Measurements from ENCODE around the gene NOA1. TPM values are rescaled to one million over a fixed set of nuclear protein-coding genes. Genes with fewer than 3 reads are reported as not detected.

NOA1 gene
- total RNA-seq, 1 donor from 2014 or later: 14.5 TPM

DNA sequence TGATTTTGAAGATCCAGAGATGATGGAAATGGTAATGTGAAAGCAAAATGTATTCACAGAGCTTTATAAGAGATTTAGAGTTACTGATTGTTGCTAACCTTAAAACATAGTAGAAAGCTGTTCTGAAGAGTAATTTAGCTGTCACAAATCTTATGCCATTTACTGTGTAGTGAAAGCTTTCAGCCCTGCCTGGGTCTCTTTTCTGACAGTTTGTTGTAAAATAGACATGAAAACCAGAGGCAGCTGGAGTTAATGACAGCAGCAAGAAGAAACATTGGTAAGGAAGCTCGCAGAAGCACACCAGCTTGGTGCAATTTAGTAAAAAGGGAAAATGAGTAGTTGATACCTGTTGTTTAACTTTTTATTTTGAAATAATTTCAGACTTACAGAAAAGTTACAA, 22.3 kb upstream of the NOA1 start:
- no peaks in the 10 kb centered on the region for H3K9me3 Mint-ChIP-seq (ENCODE audit: low read depth)
- no peak for TF ChIP-seq CTCF (IDR thresholded peaks at IDR 0.05)
- no peak for DNase-seq (ENCODE audit: low spot score)
- H3K36me3 Mint-ChIP-seq (ENCODE audit: low read depth): peaks cover 42% of the 10 kb centered on the region
- H3K27ac Mint-ChIP-seq (ENCODE audit: unreplicated experiment): no peak overlapping the region
- H3K4me1 Mint-ChIP-seq (ENCODE audit: low read depth): peaks cover 3% of the 10 kb centered on the region
- H3K4me3 Mint-ChIP-seq (ENCODE audit: unreplicated experiment): no peak overlapping the region
- H3K27me3 Mint-ChIP-seq (ENCODE audit: low read depth): no peaks in the 10 kb centered on the region

DNA sequence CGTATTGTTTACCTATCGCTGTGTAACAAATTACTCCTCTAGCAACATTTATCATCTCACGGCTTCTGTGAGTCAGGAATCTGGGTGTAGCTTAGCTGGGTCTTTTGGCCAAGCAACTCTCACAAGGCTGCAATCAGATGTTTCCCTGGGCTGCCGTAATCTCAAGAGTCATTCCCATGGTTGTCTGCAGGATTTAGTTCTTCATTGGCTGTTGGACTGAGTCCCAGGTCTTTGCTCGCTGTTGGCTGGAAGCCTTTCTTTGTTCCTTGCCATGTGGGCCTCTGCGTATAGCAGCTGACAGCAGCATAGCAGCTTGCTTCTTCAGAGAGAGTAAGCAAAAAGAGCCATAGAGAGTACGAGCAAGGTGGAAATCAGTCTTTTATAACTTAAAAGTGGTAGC, 18.1 kb upstream of the NOA1 start:
- Mint-ChIP-seq H3K36me3 (ENCODE audit: low read depth) (peaks cover 37% of the 10 kb centered on the region), H3K9me3 (ENCODE audit: low read depth) (no peaks in the 10 kb centered on the region), H3K27me3 (ENCODE audit: low read depth) (no peaks in the 10 kb centered on the region), H3K4me1 (ENCODE audit: low read depth) (peaks cover 3% of the 10 kb centered on the region), H3K27ac (ENCODE audit: unreplicated experiment) (no peak overlapping the region), H3K4me3 (ENCODE audit: unreplicated experiment) (no peak overlapping the region)
- DNase-seq (ENCODE audit: low spot score): no peak
- no peak for TF ChIP-seq CTCF (IDR thresholded peaks at IDR 0.05)

DNA sequence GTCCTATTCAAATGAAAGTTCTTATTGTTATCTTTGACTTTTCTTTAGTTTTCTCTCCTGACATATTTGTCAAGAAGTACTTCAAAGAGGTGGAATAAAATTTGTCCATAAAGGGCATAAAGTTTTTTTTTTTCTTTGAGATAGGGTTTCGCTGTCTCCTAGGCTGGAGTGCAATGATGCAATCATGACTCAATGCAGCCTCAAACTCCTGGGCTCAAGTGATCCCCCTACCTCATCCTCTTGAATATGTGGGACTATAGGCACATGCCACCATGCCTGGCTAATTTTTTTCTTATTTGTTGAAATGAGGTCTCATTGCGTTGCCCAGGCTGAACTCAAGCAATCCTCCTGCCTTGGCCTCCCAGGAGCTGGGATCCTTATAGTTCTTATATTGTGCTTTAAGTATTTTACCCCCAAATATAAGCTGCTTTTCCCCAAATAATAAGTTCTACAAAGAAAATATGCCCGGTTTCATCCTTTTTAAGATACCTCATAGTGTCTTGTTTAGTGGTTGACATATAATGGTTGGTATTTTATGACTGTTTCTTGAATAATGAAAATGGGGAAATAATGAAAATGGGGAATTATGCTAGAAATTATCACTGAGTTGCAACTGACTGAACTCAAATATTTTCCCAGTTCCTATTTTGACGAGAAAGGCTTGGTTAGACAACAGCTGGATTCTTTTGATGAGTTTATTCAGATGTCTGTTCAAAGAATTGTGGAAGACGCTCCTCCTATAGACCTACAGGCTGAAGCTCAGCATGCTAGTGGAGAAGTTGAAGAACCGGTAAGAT, 12.9 kb upstream of the NOA1 start:
- no peak overlapping the region for H3K27ac Mint-ChIP-seq (ENCODE audit: unreplicated experiment)
- H3K9me3 Mint-ChIP-seq (ENCODE audit: low read depth): no peaks in the 10 kb centered on the region
- peaks cover 31% of the 10 kb centered on the region for H3K36me3 Mint-ChIP-seq (ENCODE audit: low read depth)
- H3K27me3 Mint-ChIP-seq (ENCODE audit: low read depth): no peaks in the 10 kb centered on the region
- H3K4me1 Mint-ChIP-seq (ENCODE audit: low read depth): peaks cover 10% of the 10 kb centered on the region
- H3K4me3 Mint-ChIP-seq (ENCODE audit: unreplicated experiment): no peak overlapping the region
- no peak for TF ChIP-seq CTCF (IDR thresholded peaks at IDR 0.05)
- DNase-seq (ENCODE audit: low spot score): no peak

DNA sequence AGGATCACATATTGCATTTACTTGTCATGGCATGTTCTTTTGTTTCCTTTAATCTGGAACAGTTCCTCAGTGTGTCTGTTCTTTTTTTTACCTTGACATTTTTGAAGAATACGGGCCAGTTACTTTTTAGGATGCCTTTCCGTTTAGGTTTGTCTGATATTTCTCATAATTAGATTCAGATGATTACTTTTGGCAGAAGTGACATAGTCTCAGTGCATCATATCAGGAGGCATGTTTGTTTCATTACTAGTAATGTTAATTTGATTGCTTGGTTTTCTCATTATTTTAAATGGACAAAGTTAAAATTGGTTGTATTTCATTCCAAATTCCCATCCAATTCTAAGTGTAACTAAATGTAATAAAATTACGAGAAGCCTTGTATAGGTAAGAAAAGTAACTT, 9.5 kb upstream of the NOA1 start:
- no peak for DNase-seq (ENCODE audit: low spot score)
- Mint-ChIP-seq H3K27me3 (ENCODE audit: low read depth) (no peaks in the 10 kb centered on the region), H3K36me3 (ENCODE audit: low read depth) (peaks cover 27% of the 10 kb centered on the region), H3K4me1 (ENCODE audit: low read depth) (peaks cover 21% of the 10 kb centered on the region), H3K9me3 (ENCODE audit: low read depth) (no peaks in the 10 kb centered on the region), H3K27ac (ENCODE audit: unreplicated experiment) (no peak overlapping the region), H3K4me3 (ENCODE audit: unreplicated experiment) (no peak overlapping the region)
- no peak for TF ChIP-seq CTCF (IDR thresholded peaks at IDR 0.05)

- H3K27me3 Mint-ChIP-seq (ENCODE audit: low read depth): no peaks in the 10 kb centered on the region
- peaks cover 23% of the 10 kb centered on the region for H3K36me3 Mint-ChIP-seq (ENCODE audit: low read depth)
- TF ChIP-seq CTCF (IDR thresholded peaks at IDR 0.05): no peak
- no peak overlapping the region for H3K4me3 Mint-ChIP-seq (ENCODE audit: unreplicated experiment)
- no peak overlapping the region for H3K27ac Mint-ChIP-seq (ENCODE audit: unreplicated experiment)
- H3K9me3 Mint-ChIP-seq (ENCODE audit: low read depth): no peaks in the 10 kb centered on the region
- H3K4me1 Mint-ChIP-seq (ENCODE audit: low read depth): peaks cover 29% of the 10 kb centered on the region
- DNase-seq (ENCODE audit: low spot score): no peak
Measured at GRCh38 chr4:56986192-56986591, 8.8 kb upstream of the NOA1 start.

Data from chondrocyte (in vitro differentiated cells).